ENCODE data around the gene NDUFA11. TPM values are rescaled to one million over a fixed set of nuclear protein-coding genes. Genes with fewer than 3 reads are reported as not detected.
"Not testable (repeated sequence)": the region's sequence is repeated elsewhere in the genome, so short reads cannot be mapped to it uniquely, and the experiment has no call there.

The NDUFA11 gene
- polyA plus RNA-seq, 1 of the 3 experiments (the other 2 are of a cell fraction), result 534 TPM

GRCh38 chr19:5890099-5890498, 13.5 kb downstream of the NDUFA11 start:
- no peak overlapping the region for H3K27ac ChIP-seq (ENCODE audit: low read depth in 2 of 2, low read length in 1 of 2)
- no peaks in the 10 kb centered on the region for H3F3A ChIP-seq (replicated peaks; ENCODE audit: insufficient read depth)
- H3K27me3 ChIP-seq (ENCODE audit: insufficient read depth), result no peaks in the 10 kb centered on the region
- H3K9me2 ChIP-seq, result no peaks in the 10 kb centered on the region
- CTCF ChIA-PET, result interaction anchor here (4.6 kb wide), 1 partner anchor 86 kb away, joined by 73 read pairs; the partner anchor contains the start of gene NRTN
- H3K4me3 ChIP-seq (ENCODE audit: low read depth in 2 of 2, low read length in 1 of 2), result no peak overlapping the region
- no peaks in the 10 kb centered on the region for H3K79me2 ChIP-seq (ENCODE audit: insufficient read depth)
- peaks cover 0 to 34% of the 10 kb centered on the region in 2 experiments; a peak in 1 of 4 replicates for H3K4me1 ChIP-seq (ENCODE audit: control insufficient read depth in 1 of 2, insufficient read depth in 2 of 2, low read depth in 1 of 2, low read length in 1 of 2)
- no peak overlapping the region for H2AFZ ChIP-seq (ENCODE audit: low read depth)
- no peaks in the 10 kb centered on the region for H4K20me1 ChIP-seq (ENCODE audit: insufficient read depth)
- peak; percentile 42 for DNase-seq
- H3K9ac ChIP-seq, result no peak overlapping the region
- POLR2A ChIA-PET, result interaction anchor here (1.0 to 1.6 kb wide), 2 partner anchors 62 to 86 kb away, joined by 4 to 5 read pairs; no protein-coding TSS in a partner anchor
- peaks cover 0 to 2% of the 10 kb centered on the region in 2 experiments for H3K36me3 ChIP-seq (replicated peaks in 1 of 2; ENCODE audit: control insufficient read depth in 1 of 2, insufficient read depth in 2 of 2, low read length in 1 of 2)
- WGBS (ENCODE audit: low lambda C conversion rate), result 40% methylated on average over 10 of the region's 10 CpGs
- H3K9me3 ChIP-seq, result no peaks in the 10 kb centered on the region
- H3K4me2 ChIP-seq, result no peak overlapping the region
- TF ChIP-seq, protein P1, sequence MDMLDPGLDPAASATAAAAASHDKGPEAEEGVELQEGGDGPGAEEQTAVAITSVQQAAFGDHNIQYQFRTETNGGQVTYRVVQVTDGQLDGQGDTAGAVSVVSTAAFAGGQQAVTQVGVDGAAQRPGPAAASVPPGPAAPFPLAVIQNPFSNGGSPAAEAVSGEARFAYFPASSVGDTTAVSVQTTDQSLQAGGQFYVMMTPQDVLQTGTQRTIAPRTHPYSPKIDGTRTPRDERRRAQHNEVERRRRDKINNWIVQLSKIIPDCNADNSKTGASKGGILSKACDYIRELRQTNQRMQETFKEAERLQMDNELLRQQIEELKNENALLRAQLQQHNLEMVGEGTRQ (IDR thresholded peaks at IDR 0.05; ENCODE audit: borderline replicate concordance, low read depth, low read length), result no peak
- no peak for TF ChIP-seq GABPA (IDR thresholded peaks at IDR 0.05; ENCODE audit: low read depth)
- TF ChIP-seq TCF12 (IDR thresholded peaks at IDR 0.05), result no peak
- TF ChIP-seq PBX3 (IDR thresholded peaks at IDR 0.05), result no peak
- TF ChIP-seq FOXJ3 (CRISPR knock-in tag; IDR thresholded peaks at IDR 0.05), result no peak
- no peak for TF ChIP-seq MEF2A (IDR thresholded peaks at IDR 0.05; ENCODE audit: borderline replicate concordance, low read depth)
- TF ChIP-seq, protein P2, sequence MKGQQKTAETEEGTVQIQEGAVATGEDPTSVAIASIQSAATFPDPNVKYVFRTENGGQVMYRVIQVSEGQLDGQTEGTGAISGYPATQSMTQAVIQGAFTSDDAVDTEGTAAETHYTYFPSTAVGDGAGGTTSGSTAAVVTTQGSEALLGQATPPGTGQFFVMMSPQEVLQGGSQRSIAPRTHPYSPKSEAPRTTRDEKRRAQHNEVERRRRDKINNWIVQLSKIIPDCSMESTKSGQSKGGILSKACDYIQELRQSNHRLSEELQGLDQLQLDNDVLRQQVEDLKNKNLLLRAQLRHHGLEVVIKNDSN (IDR thresholded peaks at IDR 0.05; ENCODE audit: borderline replicate concordance, low read depth), result no peak
- TF ChIP-seq EZH2phosphoT487 (IDR thresholded peaks at IDR 0.05; ENCODE audit: borderline replicate concordance, low read depth), result no peak
- no peak for TF ChIP-seq SIN3A (IDR thresholded peaks at IDR 0.05; ENCODE audit: borderline replicate concordance, low read depth, low read length)
- TF ChIP-seq TEAD4 (IDR thresholded peaks at IDR 0.05; ENCODE audit: borderline replicate concordance, insufficient read depth), result no peak
- TF ChIP-seq TAF1 (IDR thresholded peaks at IDR 0.05; ENCODE audit: borderline replicate concordance, low read depth, low read length), result no peak
- TF ChIP-seq NFIC (IDR thresholded peaks at IDR 0.05; ENCODE audit: borderline replicate concordance), result no peak

- Histone ChIP-seq H3K9me3 (no peaks in the 10 kb centered on the region), H4K20me1 (ENCODE audit: insufficient read depth) (no peaks in the 10 kb centered on the region), H2AFZ (ENCODE audit: low read depth) (no peak overlapping the region), H3K27me3 (ENCODE audit: insufficient read depth) (no peaks in the 10 kb centered on the region), H3K9me2 (no peaks in the 10 kb centered on the region), H3K4me2 (no peak overlapping the region), H3K4me3 (ENCODE audit: low read depth in 2 of 2, low read length in 1 of 2) (no peak overlapping the region), H3K9ac (no peak overlapping the region), H3K4me1 (ENCODE audit: control insufficient read depth in 1 of 2, insufficient read depth in 2 of 2, low read depth in 1 of 2, low read length in 1 of 2) (peaks cover 0 to 27% of the 10 kb centered on the region in 2 experiments; a peak in 1 of 4 replicates), H3K79me2 (ENCODE audit: insufficient read depth) (no peaks in the 10 kb centered on the region), H3K27ac (ENCODE audit: low read depth in 2 of 2, low read length in 1 of 2) (no peak overlapping the region), H3K36me3 (replicated peaks in 1 of 2; ENCODE audit: control insufficient read depth in 1 of 2, insufficient read depth in 2 of 2, low read length in 1 of 2) (no peaks in the 10 kb centered on the region), H3F3A (replicated peaks; ENCODE audit: insufficient read depth) (no peaks in the 10 kb centered on the region)
- ChIA-PET CTCF (interaction anchor here (4.6 kb wide), 1 partner anchor 85 kb away, joined by 73 read pairs; the partner anchor contains the start of gene NRTN), POLR2A (interaction anchor here (1.6 kb wide), 1 partner anchor 85 kb away, joined by 5 read pairs; no protein-coding TSS in a partner anchor)
- DNase-seq, result peak; percentile 38
- WGBS (ENCODE audit: low lambda C conversion rate), result 59% methylated on average over 17 of the region's 17 CpGs
- TF ChIP-seq MEF2A (IDR thresholded peaks at IDR 0.05; ENCODE audit: borderline replicate concordance, low read depth) (no peak), MXI1 (IDR thresholded peaks at IDR 0.05; ENCODE audit: low read depth, low read length) (no peak), FOXM1 (IDR thresholded peaks at IDR 0.05; ENCODE audit: low read depth) (no peak)
These were observed 14.2 kb downstream of the NDUFA11 start for GRCh38 chr19:5889288-5889971.

- not testable (repeated sequence) for H3K4me1 ChIP-seq (ENCODE audit: control insufficient read depth in 1 of 2, insufficient read depth in 2 of 2, low read depth in 1 of 2, low read length in 1 of 2); H3K9me2 ChIP-seq; H3K4me3 ChIP-seq (ENCODE audit: low read depth in 2 of 2, low read length in 1 of 2); H2AFZ ChIP-seq (ENCODE audit: low read depth); H4K20me1 ChIP-seq (ENCODE audit: insufficient read depth); H3K9ac ChIP-seq; H3K36me3 ChIP-seq (replicated peaks in 1 of 2; ENCODE audit: control insufficient read depth in 1 of 2, insufficient read depth in 2 of 2, low read length in 1 of 2); H3K27ac ChIP-seq (ENCODE audit: low read depth in 2 of 2, low read length in 1 of 2); H3K79me2 ChIP-seq (ENCODE audit: insufficient read depth); H3F3A ChIP-seq (replicated peaks; ENCODE audit: insufficient read depth); H3K27me3 ChIP-seq (ENCODE audit: insufficient read depth); DNase-seq; H3K9me3 ChIP-seq; H3K4me2 ChIP-seq
- POLR2A ChIA-PET, result interaction anchor here (1.2 kb wide), 1 partner anchor 55 kb away, joined by 3 read pairs; no protein-coding TSS in a partner anchor
- 85% methylated on average over 10 of the region's 11 CpGs for WGBS (ENCODE audit: low lambda C conversion rate)
- CTCF ChIA-PET, result interaction anchor here (0.6 to 3.2 kb wide), 5 partner anchors 9 to 163 kb away, joined by 3 to 11 read pairs (median 3); no protein-coding TSS in a partner anchor
These were observed 19.4 kb downstream of the NDUFA11 start for GRCh38 chr19:5884065-5884811.
